H4 (cell line): Measurements from ENCODE around the gene PLXNA4. TPM values are rescaled to one million over a fixed set of nuclear protein-coding genes. Genes with fewer than 3 reads are reported as not detected.

Experiments used
- DNase-seq: peaks from one replicate; pipeline ENCODE4 v3.0.0-alpha.2; 2015; ENCODE audit warnings: low spot score
- total RNA-seq: library from RNA; depleted of rRNA; stranded (reverse); fragments of >200 nt; shearing (Covaris generic); gene quantifications from 2 replicates; pipeline ENCODE4 v1.2.3, GENCODE V29; 2014

Gene PLXNA4
- total RNA-seq, 1 experiment from 2014 or later = 0.19 TPM

GRCh38 chr7:132437730-132438129 is 138.5 kb downstream of the PLXNA4 start:
- DNase-seq = no peak

GRCh38 chr7:132436121-132436520 is 140.1 kb downstream of the PLXNA4 start:
- DNase-seq = no peak

DNA sequence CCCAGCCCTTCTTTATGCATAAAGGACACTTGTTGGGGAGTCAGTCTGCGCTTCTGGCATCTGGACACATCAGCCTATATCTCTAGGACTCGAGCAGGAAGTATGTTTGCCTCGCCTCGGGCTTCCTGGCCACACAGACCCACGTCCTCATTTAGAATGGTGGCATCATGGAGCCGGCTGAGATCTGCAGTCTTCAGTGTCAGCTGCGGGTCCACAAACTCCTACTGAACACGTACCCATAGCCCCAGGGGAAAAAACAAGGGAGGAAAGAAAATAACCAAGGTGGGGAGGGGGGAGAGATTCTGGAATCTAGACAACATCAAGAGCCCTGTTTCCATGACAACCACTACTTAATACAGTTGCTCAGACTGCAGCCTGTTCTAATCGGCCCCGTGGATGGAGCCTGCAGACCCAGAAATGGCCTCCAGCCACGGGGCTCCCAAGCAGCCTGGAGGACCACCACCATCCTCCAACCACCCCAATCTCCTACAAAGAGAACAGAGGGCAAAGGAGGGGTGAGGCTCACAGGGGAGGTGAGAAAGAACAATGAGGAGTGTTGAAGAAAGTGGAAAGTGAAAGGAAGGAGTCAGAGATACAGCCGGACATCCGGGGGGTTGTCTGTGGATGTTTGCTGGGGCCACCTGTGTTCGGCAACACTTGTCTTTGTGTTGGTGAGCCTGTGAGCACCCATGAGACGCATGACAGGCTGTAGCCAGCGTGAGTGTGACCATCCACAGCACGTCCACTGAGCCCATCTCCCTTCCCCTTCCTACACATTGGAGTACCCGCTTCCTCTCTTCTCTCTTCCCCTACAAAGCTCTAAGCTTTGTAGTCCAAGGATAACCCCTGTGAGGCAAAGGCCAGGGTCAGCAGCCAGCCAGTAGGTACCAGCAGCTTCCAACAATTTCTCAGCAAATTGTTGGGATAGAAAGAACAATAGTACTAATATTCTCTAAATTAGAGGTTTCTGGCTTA is 141.0 kb downstream of the PLXNA4 start:
- DNase-seq = no peak

DNA sequence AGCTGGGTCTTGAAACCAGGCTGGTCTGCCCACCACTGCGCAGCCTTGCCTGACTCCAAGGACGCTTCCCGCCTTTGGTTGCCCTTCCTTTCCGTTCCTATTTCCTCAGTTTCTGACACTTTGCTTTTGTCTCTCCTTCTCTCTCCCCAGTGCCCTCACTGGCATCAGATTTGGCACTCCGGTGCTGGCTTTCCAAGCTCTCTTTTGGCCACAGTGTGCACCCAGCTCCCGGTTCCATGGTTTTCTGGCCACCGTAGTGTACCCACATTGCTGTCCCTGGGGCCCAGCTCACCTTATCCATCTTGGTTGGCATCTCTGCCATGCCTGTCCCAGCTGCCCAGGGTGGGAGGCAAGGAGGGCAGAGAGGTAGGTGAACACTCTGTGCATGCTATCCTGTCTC is 142.2 kb downstream of the PLXNA4 start:
- no peak for DNase-seq

- no peak for DNase-seq
Measured at GRCh38 chr7:132433301-132433700, 143.0 kb downstream of the PLXNA4 start.

DNA sequence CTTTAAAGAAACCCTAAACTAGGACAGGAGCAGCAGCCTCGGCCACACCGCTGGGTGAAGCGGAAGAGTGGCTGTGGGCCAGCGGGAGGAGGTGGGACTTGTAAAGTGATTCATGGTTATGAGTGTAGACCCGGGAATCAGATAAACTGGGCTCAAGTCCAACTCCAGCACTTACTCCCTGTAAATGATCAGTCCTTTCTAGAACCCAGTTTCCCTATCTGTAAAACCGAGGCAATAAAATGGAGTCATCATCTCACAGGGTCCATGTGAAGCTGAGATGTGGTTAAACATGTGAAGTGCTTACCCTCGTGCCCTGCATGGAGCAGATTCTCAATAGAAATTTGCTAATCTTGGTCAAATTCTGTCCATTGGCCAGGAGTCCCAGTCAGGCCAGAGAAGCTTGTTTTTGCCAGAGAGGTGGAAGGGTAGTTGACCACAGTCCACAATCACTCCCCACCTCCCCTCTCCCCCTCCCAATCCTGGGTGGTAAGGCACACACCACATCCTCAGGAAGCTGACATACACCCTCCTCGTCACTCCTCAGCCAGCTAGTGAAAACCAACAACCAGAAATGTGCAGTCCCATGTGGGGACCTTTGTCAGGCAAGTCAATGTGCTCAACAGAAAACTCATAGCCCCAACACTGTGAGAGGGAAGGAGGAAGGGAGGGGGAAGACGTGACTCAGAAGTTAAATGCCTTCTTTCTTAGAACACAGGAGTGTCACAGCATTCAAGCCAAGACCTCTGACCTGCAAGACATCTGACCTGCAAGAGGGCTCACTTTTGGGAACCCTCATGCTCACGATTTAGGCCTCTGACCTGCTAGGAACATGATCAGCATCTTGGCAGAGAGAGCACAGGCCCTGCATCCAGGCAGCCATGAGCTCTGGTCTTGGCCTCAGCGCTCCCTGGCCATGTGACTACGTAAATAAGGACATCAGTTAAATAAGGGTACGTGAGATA is 145.1 kb downstream of the PLXNA4 start:
- DNase-seq = peak; percentile 81

- no peak for DNase-seq
Measured at GRCh38 chr7:132430041-132430855, 146.0 kb downstream of the PLXNA4 start.

- DNase-seq = no peak
Measured at GRCh38 chr7:132429181-132429580, 147.1 kb downstream of the PLXNA4 start.

- no peak for DNase-seq
Measured at GRCh38 chr7:132428247-132428919, 147.9 kb downstream of the PLXNA4 start.

DNA sequence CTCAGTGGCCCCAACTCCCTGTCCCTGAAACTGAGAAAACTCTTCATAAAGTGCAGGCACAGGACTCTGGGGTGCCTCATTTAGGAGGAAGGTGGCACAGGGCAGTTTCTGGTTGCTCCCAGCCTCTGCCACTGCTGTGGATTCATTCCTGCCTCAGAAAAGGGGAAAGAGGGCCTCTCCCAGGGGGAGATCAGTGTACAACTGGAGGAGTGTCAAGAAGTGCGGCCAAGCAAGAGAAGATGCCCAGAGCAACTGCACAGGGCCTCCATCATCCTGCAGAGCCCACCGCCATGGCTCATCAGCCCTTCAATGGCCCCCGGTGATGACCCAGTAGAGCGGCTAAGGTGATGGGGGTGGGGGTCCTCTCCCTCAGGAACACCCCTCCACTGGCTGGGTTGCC is 150.3 kb downstream of the PLXNA4 start:
- no peak for DNase-seq

GRCh38 chr7:132424821-132425724 is 151.2 kb downstream of the PLXNA4 start:
- no peak for DNase-seq

DNA sequence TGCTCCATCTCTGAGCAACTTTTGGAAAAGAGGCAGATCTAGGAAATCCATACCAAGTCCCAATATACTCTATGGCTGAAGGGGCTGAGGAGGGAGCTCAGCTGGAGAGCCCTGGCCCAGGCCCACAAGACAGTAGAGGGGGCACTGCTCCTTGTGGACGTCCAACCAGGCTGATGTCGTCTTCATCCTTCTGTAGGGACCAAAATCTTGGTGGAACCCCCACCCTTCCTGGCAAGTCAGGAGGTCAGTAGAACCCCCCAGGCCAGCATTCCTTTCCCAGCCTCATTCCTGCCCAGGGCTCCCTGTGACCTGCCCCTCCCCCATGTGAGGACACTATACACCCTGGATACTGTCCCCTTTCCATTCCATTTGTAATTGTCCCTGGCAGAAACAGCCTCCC is 152.0 kb downstream of the PLXNA4 start:
- DNase-seq = no peak

GRCh38 chr7:132423594-132424200 is 152.6 kb downstream of the PLXNA4 start:
- DNase-seq = no peak

DNA sequence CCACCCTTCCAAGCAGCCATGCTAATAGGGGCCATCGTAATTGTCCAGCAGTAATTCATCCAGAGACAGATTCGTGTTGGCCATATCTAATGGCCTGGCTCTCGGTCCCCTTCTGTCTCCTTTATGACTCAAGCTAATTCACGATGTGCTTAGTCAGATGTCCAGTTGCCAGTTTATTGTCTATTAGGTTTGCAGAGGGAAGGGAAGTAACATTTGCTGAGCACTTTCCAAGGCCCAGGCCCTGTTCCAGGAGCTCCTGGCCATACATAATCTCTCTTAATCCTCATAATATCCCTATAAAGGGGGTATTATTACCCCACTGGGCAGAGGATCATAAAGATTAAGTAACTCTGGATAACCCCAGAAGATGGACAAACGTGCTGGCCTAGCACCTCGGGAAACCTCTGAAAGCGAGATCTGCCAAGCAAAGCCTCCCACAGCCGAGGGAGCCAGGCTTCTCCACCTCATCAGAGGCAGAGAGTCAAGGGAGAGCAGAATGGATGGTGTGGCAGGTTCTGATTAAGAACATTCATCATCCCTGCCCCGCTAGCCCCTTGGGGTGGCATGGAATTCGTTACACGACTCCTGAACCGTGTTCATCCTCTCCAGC is 153.7 kb downstream of the PLXNA4 start:
- DNase-seq = no peak

DNA sequence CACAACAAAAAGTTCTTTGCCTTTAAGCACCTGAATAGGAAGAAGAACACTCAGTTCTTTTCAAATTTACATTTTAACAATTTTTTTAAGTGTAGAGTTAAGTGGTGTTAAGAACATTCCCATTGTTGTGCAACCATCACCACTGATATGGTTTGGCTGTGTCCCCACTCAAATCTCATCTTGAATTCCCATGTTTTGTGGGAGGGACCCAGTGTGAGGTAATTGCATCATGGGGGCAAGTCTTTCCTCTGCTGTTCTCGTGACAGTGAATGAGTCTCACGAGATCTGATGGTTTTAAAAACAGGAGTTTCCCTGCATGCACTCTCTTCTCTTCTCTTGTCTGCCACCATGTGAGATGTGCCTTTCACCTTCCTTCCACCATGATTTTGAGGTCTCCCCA is 155.7 kb downstream of the PLXNA4 start:
- no peak for DNase-seq

- no peak for DNase-seq
Measured at GRCh38 chr7:132419542-132419941, 156.7 kb downstream of the PLXNA4 start.

DNA sequence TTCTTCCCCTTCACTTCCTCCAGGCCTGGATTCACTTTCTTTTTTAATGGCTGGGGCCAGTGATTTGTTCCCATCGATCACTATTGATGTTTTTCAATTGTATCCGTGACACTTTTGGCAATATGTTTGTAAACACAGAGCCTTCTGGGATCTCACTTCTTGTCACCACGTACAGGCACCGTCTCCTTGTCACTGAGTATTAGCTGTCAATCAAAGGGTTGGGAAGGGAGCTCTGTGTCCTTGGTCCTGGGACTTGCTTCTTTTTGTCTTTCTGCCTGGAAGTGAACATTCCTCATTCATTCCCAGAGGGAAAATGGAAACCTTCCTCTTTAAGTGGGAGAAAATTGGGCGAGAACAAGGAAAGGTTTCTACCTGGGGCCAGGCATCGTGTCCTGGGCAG is 157.4 kb downstream of the PLXNA4 start:
- DNase-seq = no peak

- no peak for DNase-seq
Measured at GRCh38 chr7:132417103-132417906, 159.0 kb downstream of the PLXNA4 start.
